ENCODE data around the gene TAAR1.
"Not testable (repeated sequence)": the region's sequence is repeated elsewhere in the genome, so short reads cannot be mapped to it uniquely, and the experiment has no call there.

TAAR1 gene

DNA sequence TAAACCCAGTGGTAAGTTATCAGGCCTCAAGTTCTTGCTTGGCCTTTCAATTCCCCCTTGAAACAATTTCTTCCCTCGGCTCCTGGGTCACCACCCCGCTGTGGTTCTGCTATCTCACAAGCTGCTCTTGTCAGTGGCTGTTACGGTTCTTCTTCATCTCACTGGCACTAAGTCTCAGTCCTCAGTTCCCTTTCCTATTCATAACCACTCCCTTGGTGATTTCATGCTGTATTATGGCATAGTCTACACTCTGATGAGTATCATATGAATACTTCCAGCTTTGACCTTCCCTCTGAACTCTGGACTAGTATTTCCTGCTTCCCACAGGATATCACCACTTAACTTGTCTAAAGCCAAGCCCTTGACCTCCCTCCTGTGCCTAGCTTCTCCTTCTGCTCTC lies 7.9 kb downstream of the TAAR1 start:
- DNase-seq: no peak

DNA sequence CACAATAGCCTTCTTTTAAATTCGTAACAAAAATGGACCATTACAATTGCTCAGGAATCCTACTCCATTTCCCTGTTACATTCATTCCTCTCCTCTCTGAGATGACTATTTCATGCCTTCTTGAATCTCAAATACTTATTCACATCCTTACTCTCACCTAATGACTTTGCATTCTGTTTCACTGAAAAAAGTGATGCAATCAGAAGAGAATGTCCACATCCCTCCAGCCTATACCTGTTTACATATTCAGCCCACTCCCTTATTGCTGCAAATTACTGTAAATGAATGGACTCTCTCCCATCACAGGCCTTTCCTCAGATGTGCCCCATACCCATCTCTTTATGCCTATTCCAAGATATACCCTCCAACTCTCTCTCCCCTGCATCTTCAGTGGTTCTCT lies 8.6 kb downstream of the TAAR1 start:
- no peak for DNase-seq

GRCh38 chr6:132648828-132649227 lies 10.2 kb downstream of the TAAR1 start:
- DNase-seq: no peak

- no peak for DNase-seq
These were observed 10.6 kb downstream of the TAAR1 start for GRCh38 chr6:132648356-132648755.

DNA sequence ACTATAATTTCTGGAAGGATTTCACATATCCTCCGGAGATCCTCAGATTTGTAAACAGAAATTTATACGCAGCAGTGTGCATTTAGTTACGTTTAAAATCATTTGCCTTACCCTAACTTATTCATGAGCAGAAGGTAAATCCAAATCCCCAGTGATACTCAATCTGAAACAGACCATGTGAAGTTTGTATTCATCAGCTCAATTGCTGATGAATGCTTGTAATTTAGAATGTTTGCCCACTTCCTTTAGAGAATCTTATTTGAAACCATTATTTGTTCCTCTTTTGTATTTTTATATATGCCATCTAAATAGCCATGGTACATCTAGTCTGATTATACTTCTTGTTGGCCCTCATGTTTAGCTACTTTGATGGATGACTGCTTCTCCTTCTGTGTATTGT lies 15.4 kb downstream of the TAAR1 start:
- no peak for DNase-seq

DNA sequence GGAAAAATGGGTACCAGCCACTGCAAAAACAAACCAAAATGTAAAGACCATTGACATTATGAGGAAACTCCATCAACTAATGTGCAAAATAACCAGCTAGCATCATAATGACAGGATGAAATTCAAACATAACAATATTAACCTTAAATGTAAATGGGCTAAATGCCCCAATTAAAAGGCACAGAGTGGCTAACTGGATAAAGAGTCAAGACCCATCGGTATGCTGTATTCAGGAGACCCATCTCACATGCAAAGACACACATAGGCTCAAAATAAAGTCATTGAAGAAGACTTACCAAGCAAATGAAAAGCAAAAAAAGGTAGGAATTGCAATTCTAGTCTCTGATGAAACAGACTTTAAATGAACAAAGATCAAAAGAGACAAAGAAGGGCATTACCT lies 21.8 kb downstream of the TAAR1 start:
- DNase-seq: not testable (repeated sequence)

DNA sequence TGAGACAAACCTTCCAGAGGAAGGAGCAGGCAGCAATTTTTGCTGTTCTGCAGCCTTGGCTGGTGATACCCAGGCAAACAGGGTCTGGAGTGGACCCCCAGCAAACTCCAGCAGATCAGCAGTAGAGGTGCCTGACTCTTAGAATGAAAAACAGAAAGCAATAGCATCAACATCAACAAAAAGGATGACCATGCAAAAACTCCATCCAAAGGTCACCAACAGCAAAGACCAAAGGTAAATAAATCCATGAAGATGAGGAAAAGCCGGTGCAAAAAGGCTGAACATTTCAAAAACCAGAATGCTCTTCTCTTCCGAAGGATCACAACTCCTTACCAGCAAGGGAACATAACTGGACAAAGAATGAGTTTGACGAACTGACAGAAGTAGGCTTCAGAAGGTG lies 23.1 kb downstream of the TAAR1 start:
- DNase-seq: not testable (repeated sequence)

DNA sequence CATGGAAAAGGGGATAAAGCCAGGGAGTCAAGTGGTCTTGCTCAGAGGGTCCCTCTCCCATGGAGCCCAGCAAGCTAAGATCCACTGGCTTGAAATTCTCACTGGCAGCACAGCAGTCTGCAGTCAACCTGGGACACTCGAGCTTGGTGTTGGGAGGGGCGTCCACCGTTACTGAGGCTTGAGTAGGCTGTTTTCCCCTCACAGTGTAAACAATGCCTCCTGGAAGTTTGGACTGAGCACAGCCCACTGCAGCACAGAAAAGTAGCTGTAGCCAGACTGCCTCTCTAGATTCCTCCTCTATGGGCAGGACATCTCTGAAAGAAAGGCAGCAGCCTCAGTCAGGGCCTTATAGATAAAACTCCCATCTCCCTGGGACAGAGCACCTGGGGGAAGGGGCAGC lies 23.7 kb downstream of the TAAR1 start:
- not testable (repeated sequence) for DNase-seq

DNA sequence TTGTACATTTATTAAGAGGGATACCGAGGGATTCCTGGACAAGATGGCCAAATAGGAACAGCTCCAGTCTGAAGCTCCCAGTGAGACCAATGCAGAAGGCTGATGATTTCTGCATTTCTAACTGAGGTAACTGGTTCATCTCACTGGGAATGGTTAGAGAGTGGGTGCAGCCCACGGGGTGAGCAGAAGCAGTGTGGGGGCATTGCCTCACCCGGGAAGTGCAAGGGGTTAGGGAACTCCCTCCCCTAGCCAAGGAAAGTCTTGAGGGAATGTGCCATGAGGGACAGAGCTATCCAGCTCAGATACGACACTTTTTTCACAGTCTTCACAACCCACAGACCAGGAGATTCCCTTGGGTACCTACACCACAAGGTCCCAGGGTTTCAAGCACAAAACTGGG lies 24.2 kb downstream of the TAAR1 start:
- no peak for DNase-seq

- DNase-seq: no peak
These were observed 25.6 kb downstream of the TAAR1 start for GRCh38 chr6:132633362-132633761.

- no peak for DNase-seq
These were observed 34.8 kb downstream of the TAAR1 start, which contains the start of gene TAAR2 for GRCh38 chr6:132624175-132624574. TAAR2 (minus strand) TSS chr6:132624275; CDS start chr6:132624275, 0 bp downstream.

- no peak for DNase-seq
These were observed 35.7 kb downstream of the TAAR1 start for GRCh38 chr6:132623106-132623845.

DNA sequence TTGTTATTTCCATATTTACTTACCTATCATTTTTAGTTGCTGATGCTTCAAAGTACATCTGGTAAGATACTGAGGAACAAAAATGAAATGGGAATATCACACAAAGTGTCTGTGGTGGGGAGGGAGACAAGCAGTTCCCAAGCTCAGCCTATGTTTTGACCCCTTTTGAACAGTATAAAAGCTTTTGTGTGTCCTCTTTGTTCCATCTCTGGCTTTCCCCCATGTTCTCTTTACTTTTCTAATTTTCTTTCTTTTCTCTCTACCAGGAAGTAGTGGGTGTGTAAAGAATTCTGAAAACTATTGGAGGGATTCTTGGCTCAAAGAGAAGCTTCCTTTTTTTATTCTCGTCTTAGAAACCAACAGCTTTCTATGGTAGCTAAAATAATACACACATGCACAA lies 42.3 kb downstream of the TAAR1 start:
- no peak for DNase-seq

DNA sequence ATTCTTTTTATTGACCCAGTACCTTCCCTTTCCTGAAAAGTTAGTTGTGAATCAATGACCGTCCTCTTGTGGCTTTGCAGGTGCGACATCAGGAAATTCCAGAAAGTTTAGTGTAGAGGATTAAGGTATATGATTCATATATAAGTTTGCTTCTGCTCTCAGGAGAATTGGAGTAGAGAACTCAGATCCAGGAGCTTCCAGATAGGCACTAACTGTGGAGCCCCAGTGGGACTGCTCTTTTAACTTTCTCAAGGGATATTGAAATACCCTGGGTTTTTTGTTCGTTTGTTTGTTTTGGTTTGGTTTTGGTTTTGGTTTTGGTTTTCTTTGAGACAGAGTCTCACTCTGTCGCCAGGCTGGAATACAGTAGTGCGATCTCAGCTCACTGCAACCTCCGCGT lies 44.4 kb downstream of the TAAR1 start:
- DNase-seq: no peak

GRCh38 chr6:132612449-132613108 lies 46.4 kb downstream of the TAAR1 start:
- no peak for DNase-seq

GRCh38 chr6:132611616-132612015 lies 47.4 kb downstream of the TAAR1 start:
- no peak for DNase-seq

- DNase-seq: no peak
These were observed 51.3 kb downstream of the TAAR1 start for GRCh38 chr6:132607544-132608233.

GRCh38 chr6:132604635-132605152 lies 54.3 kb downstream of the TAAR1 start:
- no peak for DNase-seq

GRCh38 chr6:132600900-132601299 lies 58.1 kb downstream of the TAAR1 start:
- DNase-seq: not testable (repeated sequence)

DNA sequence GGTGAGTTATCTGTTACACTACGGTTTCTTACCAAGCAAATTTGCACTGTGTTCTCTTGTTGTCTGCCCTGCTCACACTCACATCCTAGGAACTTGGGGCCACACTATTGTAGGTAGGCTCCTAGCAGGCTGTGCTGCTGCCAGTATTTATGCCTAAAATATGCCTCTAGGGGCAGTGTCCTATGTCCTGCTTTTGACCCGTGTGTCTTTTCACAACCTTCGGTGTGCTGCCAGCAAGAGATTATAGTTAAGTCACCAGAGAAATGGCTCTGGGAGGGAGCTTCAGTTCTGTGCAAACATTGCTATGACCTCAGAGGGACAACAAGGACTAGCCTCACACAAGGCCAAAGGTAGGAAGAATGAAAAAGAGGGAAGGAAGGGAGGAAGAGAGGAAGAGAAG lies 60.5 kb downstream of the TAAR1 start:
- no peak for DNase-seq

- DNase-seq: no peak
These were observed 62.8 kb downstream of the TAAR1 start for GRCh38 chr6:132596201-132596600.

Measured in effector CD8-positive, alpha-beta T cell (primary cell).